GM12801 (cell line): ENCODE results near the gene GLB1L3.

Experiments
- TF ChIP-seq, protein P1 (sequence below): IDR thresholded peaks from one replicate; pipeline ENCODE4 v1.5.1; 2011; ENCODE audit warnings: control low read depth; ENCODE audit not compliant: insufficient read length; ENCODE audit errors: extremely low read depth

The GLB1L3 gene

DNA sequence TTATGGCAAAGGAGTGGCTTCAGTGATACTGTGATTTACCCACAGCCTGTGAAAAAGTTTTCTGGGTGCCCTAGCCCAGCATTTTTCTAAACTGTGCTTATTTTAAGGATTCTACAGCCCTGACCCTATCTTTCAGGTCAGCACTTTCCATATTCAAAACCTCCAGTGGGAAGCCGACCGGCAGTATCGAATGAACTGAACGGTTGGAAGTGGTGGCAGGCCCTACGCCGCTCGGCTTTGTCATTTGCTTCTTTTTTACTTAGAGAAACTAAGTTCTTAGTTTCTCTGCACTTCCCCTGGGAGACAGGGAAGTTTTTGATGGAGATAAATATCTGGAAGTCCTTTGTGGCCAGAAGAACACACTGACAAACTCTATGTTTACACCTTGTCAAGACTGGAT lies 56.6 kb downstream of the GLB1L3 start:
- TF ChIP-seq, protein P1, sequence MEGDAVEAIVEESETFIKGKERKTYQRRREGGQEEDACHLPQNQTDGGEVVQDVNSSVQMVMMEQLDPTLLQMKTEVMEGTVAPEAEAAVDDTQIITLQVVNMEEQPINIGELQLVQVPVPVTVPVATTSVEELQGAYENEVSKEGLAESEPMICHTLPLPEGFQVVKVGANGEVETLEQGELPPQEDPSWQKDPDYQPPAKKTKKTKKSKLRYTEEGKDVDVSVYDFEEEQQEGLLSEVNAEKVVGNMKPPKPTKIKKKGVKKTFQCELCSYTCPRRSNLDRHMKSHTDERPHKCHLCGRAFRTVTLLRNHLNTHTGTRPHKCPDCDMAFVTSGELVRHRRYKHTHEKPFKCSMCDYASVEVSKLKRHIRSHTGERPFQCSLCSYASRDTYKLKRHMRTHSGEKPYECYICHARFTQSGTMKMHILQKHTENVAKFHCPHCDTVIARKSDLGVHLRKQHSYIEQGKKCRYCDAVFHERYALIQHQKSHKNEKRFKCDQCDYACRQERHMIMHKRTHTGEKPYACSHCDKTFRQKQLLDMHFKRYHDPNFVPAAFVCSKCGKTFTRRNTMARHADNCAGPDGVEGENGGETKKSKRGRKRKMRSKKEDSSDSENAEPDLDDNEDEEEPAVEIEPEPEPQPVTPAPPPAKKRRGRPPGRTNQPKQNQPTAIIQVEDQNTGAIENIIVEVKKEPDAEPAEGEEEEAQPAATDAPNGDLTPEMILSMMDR = no peak

DNA sequence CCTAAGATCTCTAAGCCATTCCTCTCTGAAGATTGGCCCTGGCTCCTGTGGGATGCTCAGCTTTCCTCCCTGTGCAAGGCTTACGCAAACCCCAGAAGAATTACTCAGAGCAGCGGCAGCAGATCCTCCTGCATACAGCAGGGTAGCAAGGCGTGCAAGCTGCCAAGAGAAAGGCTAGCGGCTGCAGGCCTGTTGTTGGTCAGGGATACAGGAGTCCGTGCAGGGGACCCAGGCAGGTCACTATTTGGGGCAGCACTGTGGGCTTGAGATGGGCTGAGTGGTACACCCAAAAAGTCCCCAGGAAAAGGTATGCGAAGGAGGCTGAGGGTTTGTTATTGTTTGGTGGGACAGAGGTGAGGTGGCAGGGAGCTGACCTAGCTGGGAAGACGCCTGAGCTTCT lies 57.1 kb downstream of the GLB1L3 start:
- TF ChIP-seq, protein P1 = no peak

DNA sequence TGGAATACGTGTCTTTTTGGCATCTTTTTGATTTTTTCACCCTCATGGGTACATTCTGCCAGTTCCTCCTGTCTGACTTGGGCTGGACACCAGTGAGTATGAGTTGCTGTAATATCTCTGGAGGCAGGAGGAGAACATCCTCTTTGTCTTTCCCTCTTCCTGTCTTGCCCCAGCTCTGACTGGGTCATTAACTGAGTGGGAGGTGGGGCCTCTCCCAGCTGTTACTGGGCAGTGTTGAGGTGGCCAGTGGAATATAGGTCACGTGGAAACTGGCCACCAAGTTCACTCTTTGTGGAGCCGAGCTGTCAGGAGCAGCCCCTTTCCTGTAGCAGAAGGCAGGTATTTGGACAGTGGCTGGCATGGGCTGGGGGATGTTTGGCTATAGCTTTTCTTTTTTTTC lies 57.8 kb downstream of the GLB1L3 start:
- TF ChIP-seq, protein P1 = no peak

DNA sequence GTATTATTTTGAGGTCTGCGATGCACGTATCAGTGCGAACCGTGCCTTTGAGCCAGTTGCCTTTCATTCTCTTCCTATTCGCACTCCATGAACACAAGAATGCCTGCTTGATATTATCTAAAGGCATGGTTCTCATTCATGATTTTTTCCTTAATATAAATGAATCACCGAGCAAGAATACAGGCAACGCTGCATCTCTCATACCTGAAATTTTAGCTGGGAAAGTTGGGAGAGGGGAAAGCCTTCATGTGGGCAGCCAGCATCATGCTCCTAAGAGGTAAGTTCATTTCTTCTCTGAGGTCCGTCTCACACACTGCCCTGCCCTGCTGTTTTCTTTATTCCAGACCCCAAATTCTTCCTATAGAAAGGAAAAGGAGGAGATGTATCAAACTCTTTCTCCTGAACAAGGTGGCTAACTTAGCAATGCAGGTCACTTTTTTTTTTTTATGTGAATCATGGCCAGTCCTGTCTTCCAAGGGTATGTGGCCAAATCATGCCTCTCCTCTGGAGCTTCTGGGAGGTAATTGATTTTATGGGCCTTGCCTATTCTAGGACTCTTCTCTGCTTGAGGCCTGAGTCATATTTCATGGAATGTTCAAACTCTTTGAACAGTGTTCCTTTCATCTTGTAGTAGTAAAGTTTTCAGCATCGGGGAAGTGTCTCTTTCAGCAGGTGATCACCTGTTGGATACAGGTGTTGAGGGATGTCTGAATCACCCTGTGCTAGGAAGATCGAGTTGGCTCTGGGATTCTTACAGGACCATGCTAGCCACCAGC lies 58.8 kb downstream of the GLB1L3 start:
- TF ChIP-seq, protein P1 = no peak

DNA sequence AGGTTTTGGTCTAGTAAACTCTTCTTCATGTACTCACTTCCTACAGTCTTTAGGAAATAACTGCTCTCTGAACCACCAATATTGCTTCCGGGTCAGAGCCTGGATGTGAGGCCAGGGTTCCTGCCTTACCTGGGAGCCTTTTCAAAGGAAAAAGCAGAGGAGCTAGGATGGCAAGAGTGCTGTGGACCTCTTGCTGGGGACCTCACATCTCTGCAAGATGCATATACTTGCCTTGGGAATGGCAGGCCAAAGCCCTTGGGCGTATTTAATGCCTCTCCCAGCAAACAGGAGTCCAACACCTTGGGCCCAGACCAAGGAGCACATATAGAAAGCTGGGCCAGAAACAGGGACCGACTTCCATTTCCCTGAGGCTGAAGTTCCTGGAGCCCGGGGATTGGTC lies 60.9 kb downstream of the GLB1L3 start:
- TF ChIP-seq, protein P1 = no peak

DNA sequence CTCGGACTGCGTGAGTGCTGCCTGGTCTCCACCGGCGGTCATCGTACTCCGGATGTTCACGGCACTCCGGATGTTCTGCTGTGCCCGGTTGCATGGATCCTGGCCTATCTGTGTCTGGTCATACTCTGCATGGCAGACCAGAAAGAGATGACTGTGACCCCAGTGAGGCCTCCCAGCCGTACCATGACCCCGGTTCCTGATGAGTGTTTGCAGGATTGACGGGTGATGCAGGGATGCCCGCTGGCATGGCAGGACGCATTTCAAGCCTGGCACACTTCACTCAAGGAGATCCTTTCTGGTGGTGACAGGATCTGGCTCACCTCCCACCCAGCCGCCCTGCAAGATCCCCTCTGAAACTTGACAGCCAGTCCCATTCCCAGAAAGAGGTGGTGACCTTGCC lies 61.9 kb downstream of the GLB1L3 start:
- TF ChIP-seq, protein P1 = no peak

DNA sequence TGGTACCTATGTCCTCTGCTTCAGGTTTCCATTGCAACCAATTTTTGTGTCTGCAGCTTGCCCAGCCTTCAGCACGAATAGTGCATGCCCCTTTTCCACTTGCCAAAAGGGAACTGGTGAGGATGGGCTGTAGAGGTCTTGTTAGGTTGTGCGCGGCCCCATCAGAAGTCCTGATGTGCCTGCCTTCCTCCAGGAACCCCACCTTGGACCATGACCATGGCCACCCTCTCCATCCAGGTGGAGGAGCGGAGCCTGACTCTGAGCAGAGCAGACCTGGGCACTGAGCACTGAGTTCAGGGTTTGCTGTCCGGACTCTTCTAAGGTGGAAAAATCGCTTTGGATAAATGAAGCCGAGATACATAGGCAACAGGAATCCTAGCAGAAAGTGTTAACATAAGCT lies 62.5 kb downstream of the GLB1L3 start:
- TF ChIP-seq, protein P1 = no peak
